Vagina (tissue), 2 donors: ENCODE measurements around the gene PSD2.

ENCODE experiments used
- CTCF ChIP-seq, 3 experiments: fragments of 450-650 bp in 2 of 3; fragments of 200-600 bp in 1 of 3; sonication (generic) in 1 of 3; IDR thresholded peaks; one replicate each; pipeline ENCODE4 v1.5.1; 2017 to 2019; ENCODE audit warnings: antibody characterized with exemption in 3 of 3, mild to moderate bottlenecking in 2 of 3, moderate library complexity in 2 of 3
- POLR2A ChIP-seq, 2 donors: fragments of 450-650 bp; IDR thresholded peaks; one replicate each; pipeline ENCODE4 v1.6.1; 2017; ENCODE audit warnings: antibody characterized with exemption in 2 of 2, mild to moderate bottlenecking in 2 of 2, moderate library complexity in 2 of 2
- POLR2AphosphoS5 ChIP-seq, 2 donors: sonication (generic); formaldehyde crosslinking; IDR thresholded peaks; one replicate each; pipeline ENCODE4 v1.9.0; 2017; ENCODE audit warnings: antibody characterized with exemption in 2 of 2, mild to moderate bottlenecking in 2 of 2, low read depth in 1 of 2; ENCODE audit not compliant: insufficient read depth in 1 of 2

GRCh38 chr5:139814704-139815280 lies 19.2 kb downstream of the PSD2 start:
- TF ChIP-seq CTCF (IDR thresholded peaks at IDR 0.05) (no peak), POLR2AphosphoS5 (IDR thresholded peaks at IDR 0.05; ENCODE audit: insufficient read depth in 1 of 2, low read depth in 1 of 2) (no peak), POLR2A (IDR thresholded peaks at IDR 0.05) (no peak)
